HG03575 (cell line): ENCODE measurements around the gene TSSK3.

Experiments
- ATAC-seq: cut with Tn5 transposase; IDR thresholded peaks from one replicate; pipeline ENCODE4 v1.9.1; 2021; ENCODE audit not compliant: unreplicated experiment, insufficient number of reproducible peaks, low FRiP score; ENCODE audit errors: extremely low read depth

The TSSK3 gene

DNA sequence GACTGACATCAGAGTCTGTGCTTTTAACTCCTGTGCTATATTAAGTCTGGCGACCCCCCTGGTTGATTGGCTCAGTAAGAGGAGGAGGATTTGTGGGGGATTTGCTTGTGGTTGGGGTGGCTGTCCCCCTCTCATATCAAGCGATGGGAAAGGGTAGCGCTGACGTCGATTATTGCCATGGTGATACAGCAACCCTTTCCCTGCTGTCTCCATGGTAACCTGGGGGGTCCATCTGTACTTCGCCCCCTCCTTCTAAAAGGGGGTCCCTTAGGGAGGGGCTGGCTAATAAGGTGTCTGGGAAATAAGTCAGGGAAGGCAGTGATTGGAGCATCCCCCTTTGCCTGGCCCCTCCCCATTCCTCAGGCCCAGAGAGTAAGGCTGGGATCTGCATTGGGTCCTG, 4.7 kb upstream of the TSSK3 start:
- ATAC-seq = no peak

DNA sequence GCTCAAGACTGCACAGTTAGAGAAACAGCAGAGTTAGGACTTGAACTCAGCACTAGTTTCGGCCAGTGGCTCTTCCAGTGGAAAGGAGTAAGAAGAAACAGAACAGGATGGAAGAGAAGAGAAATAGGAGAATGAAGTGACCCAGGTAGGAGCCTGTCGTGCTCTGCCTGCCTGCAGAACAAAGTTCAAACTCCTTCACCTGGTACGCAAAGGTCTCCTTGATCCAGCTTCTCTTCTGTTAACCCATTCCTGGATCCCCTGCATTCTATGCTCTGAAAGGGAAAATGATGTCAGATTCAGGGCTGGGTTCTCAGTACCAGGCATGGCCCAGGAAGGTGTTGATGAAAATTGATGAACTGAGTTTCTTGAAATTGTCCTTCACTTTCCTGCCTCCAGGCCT, 3.9 kb upstream of the TSSK3 start:
- ATAC-seq = no peak

DNA sequence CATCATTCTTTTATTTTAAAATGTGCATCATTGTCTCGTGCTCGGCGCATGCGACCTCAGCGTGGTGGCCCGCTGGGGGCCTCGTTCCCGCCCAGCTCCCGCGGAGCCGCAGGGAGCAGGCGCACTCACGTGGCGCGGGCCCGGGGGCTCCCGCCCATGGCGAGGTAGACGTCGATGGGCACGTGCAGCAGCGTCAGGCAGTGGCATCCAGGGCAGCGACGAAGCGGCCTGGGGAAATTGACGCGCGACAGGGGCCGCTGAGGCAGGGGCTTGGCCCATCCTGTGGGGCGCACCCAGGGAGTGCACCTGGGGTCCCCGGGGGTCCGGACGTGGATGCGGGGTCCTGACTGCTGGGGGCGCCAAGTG, 1.0 kb upstream of the TSSK3 start:
- ATAC-seq = no peak

DNA sequence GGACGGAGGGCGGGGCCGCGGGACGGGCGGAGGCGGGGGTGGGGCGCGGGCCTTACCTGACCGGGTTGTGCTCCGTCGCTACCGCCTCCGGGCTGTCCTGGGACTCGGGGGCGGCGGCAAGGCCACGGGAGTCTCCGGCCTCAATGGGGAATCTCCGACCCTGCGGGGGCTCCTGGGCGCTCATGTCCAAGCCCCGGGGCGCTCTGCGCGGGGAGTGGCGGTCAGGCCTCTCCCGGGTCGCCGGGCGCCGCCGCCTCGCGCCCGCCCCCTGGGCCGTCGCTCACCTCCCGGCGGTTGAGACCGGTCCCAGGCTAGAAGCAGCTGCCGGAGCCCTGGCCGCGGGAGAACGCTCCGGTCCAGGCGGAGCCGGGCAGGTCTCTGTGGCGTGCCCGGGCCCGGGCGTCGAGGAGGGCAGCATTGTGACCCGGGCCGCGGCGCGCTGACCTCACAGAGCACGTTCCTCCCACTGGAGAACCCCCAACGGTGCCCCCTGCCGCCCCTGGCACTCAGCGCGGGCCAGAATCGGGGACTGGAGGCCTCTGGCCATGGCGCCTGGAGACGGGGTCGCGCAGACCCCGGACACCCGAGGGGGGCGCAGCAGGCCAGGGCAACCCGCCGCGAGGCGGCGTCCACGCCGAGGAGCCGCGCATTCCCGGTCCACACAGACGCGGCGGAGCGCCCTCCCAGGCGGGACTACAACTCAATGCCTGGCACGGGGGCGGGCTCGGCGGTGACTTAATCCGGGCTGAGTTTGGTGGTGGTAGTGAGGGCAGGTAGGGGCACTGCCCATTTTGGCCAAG, 465 bp upstream of the TSSK3 start:
- ATAC-seq = no peak

DNA sequence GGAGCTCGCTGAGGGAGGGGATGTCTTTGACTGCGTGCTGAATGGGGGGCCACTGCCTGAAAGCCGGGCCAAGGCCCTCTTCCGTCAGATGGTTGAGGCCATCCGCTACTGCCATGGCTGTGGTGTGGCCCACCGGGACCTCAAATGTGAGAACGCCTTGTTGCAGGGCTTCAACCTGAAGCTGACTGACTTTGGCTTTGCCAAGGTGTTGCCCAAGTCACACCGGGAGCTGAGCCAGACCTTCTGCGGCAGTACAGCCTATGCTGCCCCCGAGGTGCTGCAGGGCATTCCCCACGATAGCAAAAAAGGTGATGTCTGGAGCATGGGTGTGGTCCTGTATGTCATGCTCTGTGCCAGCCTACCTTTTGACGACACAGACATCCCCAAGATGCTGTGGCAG, 1.4 kb downstream of the TSSK3 start:
- ATAC-seq = no peak

DNA sequence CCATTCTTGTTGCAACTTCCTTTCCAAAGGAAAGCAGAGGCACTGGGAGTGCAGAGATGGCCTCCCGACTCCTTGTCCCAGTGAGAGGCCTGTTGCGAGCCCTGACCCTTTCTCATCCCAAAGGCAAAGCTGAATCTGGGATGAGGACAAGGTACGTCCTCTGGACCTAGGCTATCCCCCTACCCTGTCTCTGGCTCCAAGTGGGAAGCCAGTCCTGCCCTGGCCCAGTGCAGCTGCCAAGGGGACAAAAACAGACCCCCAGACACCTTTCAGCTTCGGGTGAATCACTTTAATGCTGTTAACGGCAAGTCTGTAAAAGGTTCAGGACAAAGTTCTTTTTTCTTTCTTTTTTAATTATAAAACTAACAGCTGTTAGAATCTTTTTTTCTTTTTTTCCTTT, 2.5 kb downstream of the TSSK3 start:
- ATAC-seq = no peak

DNA sequence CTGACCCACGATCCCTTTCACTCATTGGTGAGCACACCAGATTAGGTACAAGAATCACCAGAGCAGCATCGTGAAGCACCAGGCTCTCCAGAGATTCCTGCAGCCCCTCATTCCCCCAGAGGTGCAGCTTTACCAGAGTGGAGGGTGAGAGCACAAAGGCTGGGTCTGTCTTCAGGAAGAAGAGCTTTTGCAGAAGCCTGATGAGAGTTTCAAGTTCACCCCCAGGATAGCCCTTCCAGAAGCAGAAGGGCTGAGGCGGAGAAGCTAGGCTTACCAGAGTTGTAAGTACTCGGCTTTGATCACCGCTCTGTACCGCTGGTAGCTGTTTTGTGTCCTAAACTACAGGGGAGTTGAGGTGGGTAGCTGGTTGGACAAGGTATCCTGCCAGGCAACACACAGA, 3.1 kb downstream of the TSSK3 start:
- no peak for ATAC-seq

DNA sequence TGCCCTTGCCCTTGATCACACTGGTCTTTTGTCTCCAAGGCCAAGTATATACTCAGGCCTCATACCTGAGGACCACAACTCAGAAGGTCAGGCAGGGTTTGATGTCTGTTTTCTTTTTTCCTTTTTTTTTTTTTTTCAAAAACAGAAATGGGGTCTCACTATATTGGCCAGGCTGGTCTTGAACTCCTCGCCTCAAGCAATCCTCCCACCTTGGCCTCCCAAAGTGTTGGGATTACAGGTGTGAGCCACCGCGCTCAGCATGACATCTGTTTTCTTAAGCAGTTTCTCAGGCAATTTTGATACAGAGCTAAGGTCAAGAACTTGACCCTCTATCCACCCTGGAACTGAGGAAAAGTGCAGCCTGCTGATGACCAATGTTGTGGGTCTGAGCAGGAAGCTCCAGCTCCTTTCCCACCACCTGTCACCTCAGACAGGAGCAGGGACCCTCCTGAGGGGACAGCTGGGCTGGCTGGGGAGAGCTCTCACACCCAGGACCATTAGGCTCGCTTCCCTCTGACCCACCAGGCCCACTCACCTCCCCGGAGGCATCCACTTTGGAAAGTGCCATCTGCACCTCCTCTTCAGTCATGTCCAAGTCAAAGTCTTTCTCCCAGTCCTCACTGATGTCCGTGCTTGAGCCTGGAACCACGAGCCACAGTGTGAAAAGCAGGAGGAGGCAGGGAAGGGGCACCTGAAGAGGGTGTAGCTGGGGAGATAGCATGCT, 5.7 kb downstream of the TSSK3 start:
- ATAC-seq = no peak

DNA sequence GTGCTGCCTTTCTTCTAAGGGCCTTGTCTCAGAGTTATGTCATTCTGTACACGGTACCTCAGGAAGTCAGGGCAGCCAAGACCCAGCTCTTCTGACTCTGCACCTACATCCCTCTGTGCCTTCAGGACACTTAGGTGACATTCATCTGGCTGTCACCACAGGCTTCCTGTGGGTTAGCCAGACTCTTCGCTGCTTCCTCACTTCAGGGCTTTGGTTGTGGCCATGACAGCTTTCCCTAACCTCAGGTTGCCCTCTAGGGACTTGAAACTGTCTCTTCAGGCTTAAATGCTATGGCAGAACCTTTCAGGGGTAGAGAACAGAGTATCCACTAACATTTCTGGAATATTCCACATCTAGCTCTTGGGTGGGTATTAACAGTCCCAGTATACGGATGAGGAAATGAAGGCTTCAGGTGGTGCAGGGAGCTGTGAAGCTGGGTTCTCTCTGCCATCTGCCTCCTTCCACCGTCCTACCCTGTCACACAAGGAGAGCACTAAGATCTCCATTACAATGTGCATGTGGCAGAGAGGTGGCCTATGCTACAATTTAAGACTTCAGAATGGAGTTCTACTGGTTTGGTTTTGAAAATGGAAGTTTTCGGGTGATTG, 9.9 kb downstream of the TSSK3 start:
- ATAC-seq = no peak

DNA sequence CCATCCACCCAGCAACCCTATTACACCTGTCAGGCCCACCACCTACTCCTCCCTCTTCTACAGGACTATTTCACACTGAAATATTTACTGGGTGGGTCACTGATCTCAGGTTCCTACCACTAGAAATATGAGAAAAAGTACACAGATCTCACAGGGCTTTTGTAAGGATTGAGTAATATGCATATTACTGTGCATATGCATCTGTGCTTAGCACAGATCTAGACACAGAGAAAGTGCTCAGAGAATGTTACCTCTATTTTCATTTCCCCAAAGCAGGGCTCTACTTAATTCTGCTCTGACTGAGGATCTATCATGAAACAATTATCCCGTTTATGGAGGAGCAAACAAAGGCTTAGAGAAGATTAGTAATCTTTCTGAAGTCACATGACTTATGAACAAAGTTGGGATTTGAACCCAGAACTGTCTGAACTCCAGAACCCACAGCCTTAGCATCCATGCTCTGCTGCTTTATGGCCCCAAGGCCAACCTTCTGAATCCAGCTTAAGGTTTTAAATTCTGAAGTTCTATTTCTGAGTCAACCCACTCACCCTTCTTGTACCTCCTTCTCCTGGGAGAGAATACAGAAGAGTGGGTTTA, 11.8 kb downstream of the TSSK3 start:
- no peak for ATAC-seq

DNA sequence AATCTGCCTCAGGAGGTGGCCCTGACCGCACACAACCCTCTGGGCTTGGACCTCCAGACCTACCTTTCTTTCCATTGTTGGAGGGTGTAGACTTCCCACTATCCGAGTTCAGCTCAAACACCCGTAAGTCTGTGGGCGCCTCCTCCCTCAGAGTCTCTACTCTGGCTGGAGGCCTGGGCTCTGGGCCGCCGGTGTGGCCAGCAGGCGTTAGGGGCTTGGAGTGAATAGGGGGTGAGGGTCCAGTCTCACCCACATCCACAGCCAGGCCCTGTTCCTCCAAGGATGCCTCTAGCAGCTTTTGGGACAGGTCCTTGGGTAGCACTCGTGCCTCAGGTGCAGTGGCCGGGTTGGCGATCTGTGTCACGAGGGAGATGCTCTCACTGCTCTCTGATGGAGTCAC, 13.9 kb downstream of the TSSK3 start:
- no peak for ATAC-seq

DNA sequence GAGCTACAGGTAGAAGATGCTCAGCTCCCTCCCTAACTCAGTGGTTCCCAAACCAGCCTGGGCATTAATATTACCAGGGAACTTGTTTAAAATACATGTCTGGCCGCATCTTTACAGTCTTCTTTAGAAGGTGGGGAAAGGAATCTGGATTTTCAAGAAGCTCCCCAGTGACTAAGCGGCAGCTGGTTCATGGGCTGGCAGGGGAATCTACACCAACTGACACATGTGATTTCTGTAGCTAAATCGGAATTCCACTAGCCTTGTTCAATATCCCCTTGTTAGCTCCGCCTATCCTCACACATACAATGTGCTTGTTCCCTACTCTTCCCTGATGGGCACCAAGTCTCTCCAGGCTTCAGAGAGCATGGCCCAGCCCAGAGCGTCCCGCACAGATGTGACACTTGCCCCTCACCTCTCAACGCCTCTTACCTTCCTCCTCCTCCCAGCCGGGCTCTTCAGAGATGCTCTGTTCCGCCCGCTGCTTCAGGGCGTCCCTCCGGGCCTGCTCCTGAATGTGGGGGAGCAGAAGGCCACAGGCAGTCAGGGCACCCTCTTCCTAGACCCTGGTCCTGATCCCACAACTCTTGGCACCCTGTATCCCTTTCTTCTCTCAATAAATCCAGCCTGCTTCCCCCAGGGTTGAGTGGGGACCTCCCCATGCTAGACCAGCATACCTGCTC, 15.3 kb downstream of the TSSK3 start:
- no peak for ATAC-seq

DNA sequence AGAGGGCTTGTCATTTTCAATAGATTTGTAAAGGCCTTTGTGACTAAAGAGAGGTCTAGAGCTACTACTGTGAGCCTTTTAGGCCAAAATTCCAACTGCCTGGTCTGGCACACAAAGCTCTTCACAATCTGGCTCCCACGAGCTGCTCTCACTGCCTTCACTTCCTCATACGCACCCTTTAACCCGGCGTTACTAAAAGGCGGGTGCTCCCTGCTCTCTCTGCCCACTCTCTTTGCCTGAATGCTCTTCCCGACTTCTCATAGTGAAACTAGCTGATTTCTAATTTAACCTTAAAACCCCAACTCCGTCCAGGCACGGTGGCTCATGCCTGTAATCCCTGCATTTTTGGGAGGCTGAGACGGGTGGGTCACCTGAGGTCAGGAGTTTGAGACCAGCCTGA, 17.7 kb downstream of the TSSK3 start:
- no peak for ATAC-seq

DNA sequence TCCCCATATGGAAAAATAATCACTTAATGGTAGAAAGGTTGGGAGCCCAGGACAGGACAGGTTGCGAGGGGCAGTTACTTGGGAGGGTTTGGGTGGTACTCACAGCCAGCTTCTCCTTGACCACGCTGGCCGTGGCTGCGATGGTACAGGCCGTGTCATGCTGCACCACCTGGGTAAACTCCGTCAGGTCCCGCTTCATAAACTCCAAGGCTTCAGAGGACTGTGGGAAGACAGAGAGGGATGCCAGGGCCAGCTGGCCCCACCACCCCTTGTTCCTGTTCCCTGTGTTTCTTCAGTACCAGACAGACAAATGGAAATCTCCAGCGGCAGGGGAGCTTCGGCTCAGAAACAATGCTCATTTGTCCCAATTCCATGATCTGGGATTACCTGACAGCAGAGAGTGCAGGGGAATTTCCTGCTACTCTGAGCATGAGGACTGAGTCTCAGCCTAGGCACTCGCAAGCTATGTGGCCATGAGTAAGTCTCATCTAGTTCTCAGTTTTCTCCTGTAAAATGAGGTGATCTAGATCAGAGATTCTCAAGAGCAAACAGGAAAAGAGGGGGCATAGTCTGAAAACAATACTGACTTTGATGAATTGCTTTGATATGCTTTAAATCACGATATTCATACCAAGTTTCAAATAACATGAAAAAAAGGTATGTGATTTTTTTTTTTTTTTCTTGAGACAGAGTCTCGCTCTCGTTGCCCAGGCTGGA, 24.5 kb downstream of the TSSK3 start:
- ATAC-seq = no peak

DNA sequence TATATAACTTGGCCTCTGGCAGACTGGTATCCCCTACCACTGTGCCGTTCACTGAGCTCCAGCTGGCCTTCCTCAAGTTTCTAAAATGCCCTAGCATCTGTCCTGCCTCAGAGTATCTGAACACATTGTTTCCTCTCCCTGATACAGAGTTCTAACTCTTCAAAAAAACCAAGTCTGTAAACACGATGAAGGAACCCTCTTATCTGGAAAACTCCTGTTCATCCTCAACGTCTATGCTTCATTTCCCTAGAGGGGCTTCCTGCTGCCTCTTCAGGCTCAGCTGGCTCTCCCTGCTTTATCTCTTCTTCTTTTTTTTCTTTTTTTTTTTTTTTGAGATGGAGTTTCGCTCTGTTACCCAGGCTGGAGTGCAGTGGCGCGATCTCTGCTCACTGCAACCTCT, 26.3 kb downstream of the TSSK3 start:
- no peak for ATAC-seq

DNA sequence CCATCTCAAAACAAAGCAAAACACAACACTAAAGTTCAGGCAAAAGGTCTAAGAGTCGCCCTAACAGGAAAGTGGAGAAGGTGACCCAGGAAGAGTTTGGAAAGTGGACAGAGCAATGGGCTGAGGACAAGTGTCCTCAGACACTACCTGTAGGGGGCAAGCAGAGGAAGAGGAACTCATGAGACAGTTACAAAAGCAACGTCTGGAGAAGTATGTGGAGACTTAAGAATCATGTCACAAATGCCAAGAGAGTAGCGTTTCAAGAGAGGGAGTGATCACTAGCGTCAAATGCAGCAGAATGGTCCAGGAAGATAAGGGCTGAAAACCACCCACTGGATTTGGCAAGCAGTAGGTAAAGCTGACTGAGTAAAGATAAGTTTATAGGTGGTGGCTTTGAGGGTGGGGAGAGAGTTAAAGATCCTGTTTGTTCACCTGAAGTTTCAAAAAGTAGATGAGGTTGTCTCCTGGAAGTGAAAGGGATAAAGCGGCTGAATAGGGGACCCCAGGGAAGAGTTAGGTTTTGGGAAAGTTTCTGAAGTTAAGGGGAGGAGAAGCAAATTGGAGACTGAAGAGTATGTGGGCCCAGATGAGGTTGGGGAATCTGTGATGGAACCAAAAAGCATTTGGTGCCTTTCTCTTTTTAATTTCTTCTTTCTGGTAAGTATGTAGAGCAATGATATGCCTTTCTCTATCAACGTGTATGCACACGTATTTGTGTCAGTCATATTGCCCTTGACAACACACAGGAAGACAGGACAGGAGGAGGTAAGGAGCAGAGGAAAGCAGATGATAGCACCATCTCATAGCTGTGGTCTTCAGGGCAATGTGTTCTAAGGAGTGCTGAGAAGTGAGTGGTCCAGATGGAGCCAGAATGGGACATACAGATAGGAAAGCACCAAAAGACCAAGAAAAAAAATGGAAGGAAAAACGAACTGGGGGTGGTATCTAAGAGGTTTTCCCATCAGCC, 28.8 kb downstream of the TSSK3 start:
- ATAC-seq = no peak

DNA sequence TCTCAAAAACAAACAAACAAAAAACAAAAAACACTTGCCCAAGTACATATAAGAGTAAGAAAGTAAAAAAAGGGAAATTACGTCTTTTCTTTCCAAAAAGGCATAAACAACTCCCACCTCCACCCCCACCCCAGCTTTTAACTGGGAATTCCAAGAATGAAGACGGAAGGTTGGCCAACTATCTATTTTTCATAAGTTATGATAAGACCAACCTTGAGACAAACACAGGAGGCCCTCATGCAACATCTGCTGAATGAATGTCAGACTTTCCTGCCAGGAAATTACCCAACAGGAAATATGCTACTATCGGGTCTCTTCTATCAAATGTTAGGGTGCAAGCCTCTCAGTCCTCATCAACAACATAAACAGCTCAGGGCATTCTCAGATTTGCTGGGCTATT, 30.0 kb downstream of the TSSK3 start:
- no peak for ATAC-seq

DNA sequence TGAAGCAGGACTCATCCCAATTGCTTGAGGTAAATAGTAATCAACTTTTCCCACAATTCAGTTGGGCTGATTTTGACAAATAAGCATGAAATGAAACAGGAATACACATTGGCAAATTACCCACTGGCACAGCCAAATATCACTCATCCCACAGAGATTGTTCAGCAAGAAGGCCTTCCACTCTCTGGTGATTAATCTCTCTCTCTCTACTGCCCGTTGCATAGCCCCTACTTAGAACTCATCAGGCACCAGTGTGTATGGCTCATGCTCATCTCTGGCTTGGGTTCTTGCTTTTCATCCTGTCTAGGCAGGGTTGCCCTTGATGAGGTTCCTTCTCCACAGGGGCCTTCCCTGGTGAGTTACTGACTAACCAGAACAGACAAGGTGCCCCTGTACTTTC, 30.8 kb downstream of the TSSK3 start:
- no peak for ATAC-seq
